Trophoblast cell (in vitro differentiated cells and primary cell): ENCODE measurements around the gene HJV.
A peak's percentile ranks its signal among the peaks of the same experiment; 100 is the strongest.

Experiments
- DNase-seq, 2 donors: peaks; one replicate each; pipeline ENCODE4 v3.0.0-alpha.2; 2016
- H2AFZ ChIP-seq: 2 replicates; pipeline ENCODE4 v1.6.1; 2013; ENCODE audit warnings: low read length, moderate library complexity, mild to moderate bottlenecking; ENCODE audit not compliant: insufficient read depth, poor library complexity
- H2AK5ac ChIP-seq: 2 replicates; pipeline ENCODE4 v1.6.1; 2013; ENCODE audit warnings: mild to moderate bottlenecking, low read length
- H2BK120ac ChIP-seq: 2 replicates; pipeline ENCODE4 v1.6.1; 2013; ENCODE audit warnings: low read length, mild to moderate bottlenecking, moderate library complexity; ENCODE audit not compliant: insufficient read depth, poor library complexity
- H2BK12ac ChIP-seq: 2 replicates; pipeline ENCODE4 v1.6.1; 2013; ENCODE audit warnings: mild to moderate bottlenecking, low read length, moderate library complexity
- H2BK5ac ChIP-seq: 2 replicates; pipeline ENCODE4 v1.6.1; 2013; ENCODE audit warnings: low read length, low read depth, moderate library complexity, mild to moderate bottlenecking; ENCODE audit not compliant: poor library complexity
- H3K14ac ChIP-seq: 2 replicates; pipeline ENCODE4 v1.6.1; 2013; ENCODE audit warnings: mild to moderate bottlenecking, low read length
- H3K18ac ChIP-seq: 2 replicates; pipeline ENCODE4 v1.6.1; 2013; ENCODE audit warnings: mild to moderate bottlenecking, low read length
- H3K23ac ChIP-seq: 2 replicates; pipeline ENCODE4 v1.6.1; 2013; ENCODE audit warnings: low read length
- H3K27ac ChIP-seq: 2 replicates; pipeline ENCODE4 v1.5.1; 2013; ENCODE audit warnings: low read depth, mild to moderate bottlenecking, inconsistent platforms, low read length, moderate library complexity
- H3K27me3 ChIP-seq: 2 replicates; pipeline ENCODE4 v1.6.1; 2013; ENCODE audit warnings: inconsistent platforms, mild to moderate bottlenecking, low read length, moderate library complexity; ENCODE audit not compliant: insufficient read depth
- H3K36me3 ChIP-seq, 2 experiments: 1 replicate in 1 of 2; 2 replicates in 1 of 2; pipeline ENCODE4 v1.6.1; 2013; ENCODE audit warnings: low read length in 2 of 2, mild to moderate bottlenecking in 2 of 2, moderate library complexity in 1 of 2; ENCODE audit not compliant: insufficient read depth in 2 of 2, control insufficient read depth in 1 of 2
- H3K4ac ChIP-seq: 2 replicates; pipeline ENCODE4 v1.6.1; 2013; ENCODE audit warnings: low read depth, mild to moderate bottlenecking, low read length, moderate library complexity
- H3K4me1 ChIP-seq, 2 experiments: 1 replicate in 1 of 2; 2 replicates in 1 of 2; pipeline ENCODE4 v1.6.1; 2013; ENCODE audit warnings: low read length in 2 of 2, mild to moderate bottlenecking in 2 of 2, moderate library complexity in 1 of 2; ENCODE audit not compliant: insufficient read depth in 2 of 2, control insufficient read depth in 1 of 2
- H3K4me2 ChIP-seq: 2 replicates; pipeline ENCODE4 v1.6.1; 2013; ENCODE audit warnings: inconsistent platforms, mild to moderate bottlenecking, low read length, moderate library complexity
- H3K4me3 ChIP-seq: 2 replicates; pipeline ENCODE4 v1.5.1; 2013; ENCODE audit warnings: mild to moderate bottlenecking, low read depth, low read length, inconsistent platforms
- H3K79me1 ChIP-seq: one replicate; pipeline ENCODE4 v1.6.1; 2013; ENCODE audit warnings: low read length
- H3K79me2 ChIP-seq: 2 replicates; pipeline ENCODE4 v1.6.1; 2013; ENCODE audit warnings: low read length, mild to moderate bottlenecking; ENCODE audit not compliant: control insufficient read depth, insufficient read depth, poor library complexity
- H3K9ac ChIP-seq: 2 replicates; pipeline ENCODE4 v1.6.1; 2013; ENCODE audit warnings: mild to moderate bottlenecking, low read length
- H3K9me3 ChIP-seq: 2 replicates; pipeline ENCODE4 v1.6.1; 2013; ENCODE audit warnings: low read depth, mild to moderate bottlenecking, control low read depth, inconsistent platforms, low read length; ENCODE audit not compliant: insufficient read depth
- H4K12ac ChIP-seq: 2 replicates; pipeline ENCODE4 v1.6.1; 2013; ENCODE audit warnings: low read depth, mild to moderate bottlenecking, low read length, moderate library complexity
- H4K8ac ChIP-seq: 2 replicates; pipeline ENCODE4 v1.6.1; 2013; ENCODE audit warnings: low read depth, mild to moderate bottlenecking, low read length, moderate library complexity
- H4K91ac ChIP-seq: one replicate; pipeline ENCODE4 v1.6.1; 2013; ENCODE audit warnings: low read depth, mild to moderate bottlenecking, low read length, moderate library complexity
- WGBS: extraction: QIAGEN DNeasy Blood & Tissue Kit; methylation state at CpG from one replicate; pipeline ENCODE4 v1.1.7; 2013; ENCODE audit warnings: missing lambda C conversion rate; ENCODE audit not compliant: insufficient read length, insufficient coverage; ENCODE audit errors: extremely low coverage; 5-methylcytosine and 5-hydroxymethylcytosine counted together

Gene HJV

DNA sequence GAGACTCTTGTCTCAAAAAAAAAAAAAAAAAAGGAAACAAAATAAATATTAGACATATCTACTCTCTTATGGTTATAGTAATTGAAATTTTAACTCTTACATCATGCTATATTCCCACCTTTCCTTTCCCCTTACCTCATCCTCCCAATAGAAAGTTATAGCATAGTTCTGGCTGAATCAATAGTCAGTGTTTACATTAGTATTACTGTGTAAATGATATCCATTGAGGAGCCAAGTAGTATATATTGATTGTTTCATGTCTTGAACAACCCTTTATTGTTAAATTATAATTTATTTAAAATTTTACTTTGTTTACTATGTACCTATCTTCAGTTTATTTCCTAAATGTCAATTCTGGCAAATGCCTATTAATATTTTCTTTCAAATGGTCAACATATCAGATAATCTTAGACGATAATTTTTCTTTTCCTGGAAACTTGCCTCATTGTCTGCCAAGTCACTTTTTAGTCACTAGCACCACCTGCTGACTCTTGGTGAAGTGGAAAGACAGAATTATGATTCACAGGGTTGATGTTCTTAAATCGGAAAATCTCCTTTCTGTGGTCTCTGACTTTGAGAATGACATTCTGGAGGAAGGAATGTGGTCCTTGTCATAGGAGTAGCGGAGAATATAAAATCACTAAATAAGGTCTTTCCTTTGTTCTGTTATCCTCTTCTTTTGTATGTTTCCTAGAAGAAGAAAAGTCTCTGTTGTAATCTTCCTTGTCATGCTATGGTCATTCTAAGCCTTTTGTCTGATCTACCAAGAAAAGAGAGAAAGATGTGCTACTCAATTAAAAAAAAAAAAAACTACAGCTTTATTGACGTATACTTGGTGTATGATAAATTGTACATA, 8.6 kb downstream of the HJV start:
- Histone ChIP-seq H3K4me3 (no peak overlapping the region), H3K4me1 (no peaks in the 10 kb centered on the region), H3K14ac (no peak overlapping the region), H2AK5ac (no peak overlapping the region), H2BK120ac (no peak overlapping the region), H2AFZ (no peak overlapping the region), H4K12ac (no peak overlapping the region), H3K23ac (no peak overlapping the region), H3K9me3 (no peaks in the 10 kb centered on the region), H2BK12ac (no peak overlapping the region), H4K91ac (no peak overlapping the region), H3K79me2 (no peaks in the 10 kb centered on the region), H4K8ac (no peak overlapping the region), H3K36me3 (no peaks in the 10 kb centered on the region), H3K9ac (no peak overlapping the region), H2BK5ac (no peak overlapping the region), H3K27ac (no peak overlapping the region), H3K4me2 (no peak overlapping the region), H3K18ac (no peak overlapping the region), H3K79me1 (no peaks in the 10 kb centered on the region), H3K4ac (no peak overlapping the region), H3K27me3 (no peaks in the 10 kb centered on the region)
- no CpG with 5 or more reads among the region's 4 CpGs for whole genome bisulfite sequencing
- peak; percentile 80 to 94 for DNase-seq

DNA sequence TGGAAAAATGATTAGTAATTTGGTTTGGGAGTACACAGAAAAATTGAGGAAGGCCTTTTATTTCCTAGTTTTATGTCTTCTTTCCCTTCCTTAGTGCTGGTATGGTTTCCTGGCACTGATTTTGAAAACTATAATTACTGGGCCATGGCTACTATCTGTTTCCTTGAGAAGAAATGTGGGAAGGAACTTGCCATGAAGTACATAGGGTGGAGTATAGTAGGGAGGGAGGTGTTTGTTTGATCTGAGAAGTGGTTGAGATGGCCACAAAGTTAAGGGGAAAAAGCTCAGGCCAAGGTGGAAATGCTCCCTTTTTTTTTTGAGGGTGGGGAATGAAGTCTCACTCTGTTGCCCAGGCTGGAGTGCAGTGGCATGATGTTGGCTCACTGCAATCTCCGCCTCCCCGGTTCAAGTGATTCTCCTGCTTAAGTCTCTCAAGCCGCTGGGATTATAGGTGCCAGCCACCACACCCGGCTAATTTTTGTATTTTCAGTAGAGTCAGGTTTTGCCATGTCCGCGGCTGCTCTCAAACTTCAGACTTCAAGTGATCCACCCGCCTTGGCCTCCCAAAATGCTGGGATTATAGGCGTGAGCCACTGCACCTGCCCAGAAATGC, 11.3 kb downstream of the HJV start:
- Histone ChIP-seq H3K27me3 (no peaks in the 10 kb centered on the region), H3K4me2 (no peak overlapping the region), H3K23ac (no peak overlapping the region), H3K79me2 (no peaks in the 10 kb centered on the region), H4K91ac (no peak overlapping the region), H2BK12ac (no peak overlapping the region), H2AFZ (no peak overlapping the region), H3K27ac (no peak overlapping the region), H3K4ac (no peak overlapping the region), H3K9me3 (no peaks in the 10 kb centered on the region), H3K4me1 (peaks cover 0 to 2% of the 10 kb centered on the region in 2 experiments), H4K12ac (no peak overlapping the region), H3K4me3 (no peak overlapping the region), H2AK5ac (no peak overlapping the region), H3K36me3 (no peaks in the 10 kb centered on the region), H4K8ac (no peak overlapping the region), H3K9ac (no peak overlapping the region), H3K18ac (no peak overlapping the region), H3K79me1 (no peaks in the 10 kb centered on the region), H2BK5ac (no peak overlapping the region), H2BK120ac (no peak overlapping the region), H3K14ac (no peak overlapping the region)
- WGBS, result no CpG with 5 or more reads among the region's 8 CpGs
- DNase-seq, result no peak

DNA sequence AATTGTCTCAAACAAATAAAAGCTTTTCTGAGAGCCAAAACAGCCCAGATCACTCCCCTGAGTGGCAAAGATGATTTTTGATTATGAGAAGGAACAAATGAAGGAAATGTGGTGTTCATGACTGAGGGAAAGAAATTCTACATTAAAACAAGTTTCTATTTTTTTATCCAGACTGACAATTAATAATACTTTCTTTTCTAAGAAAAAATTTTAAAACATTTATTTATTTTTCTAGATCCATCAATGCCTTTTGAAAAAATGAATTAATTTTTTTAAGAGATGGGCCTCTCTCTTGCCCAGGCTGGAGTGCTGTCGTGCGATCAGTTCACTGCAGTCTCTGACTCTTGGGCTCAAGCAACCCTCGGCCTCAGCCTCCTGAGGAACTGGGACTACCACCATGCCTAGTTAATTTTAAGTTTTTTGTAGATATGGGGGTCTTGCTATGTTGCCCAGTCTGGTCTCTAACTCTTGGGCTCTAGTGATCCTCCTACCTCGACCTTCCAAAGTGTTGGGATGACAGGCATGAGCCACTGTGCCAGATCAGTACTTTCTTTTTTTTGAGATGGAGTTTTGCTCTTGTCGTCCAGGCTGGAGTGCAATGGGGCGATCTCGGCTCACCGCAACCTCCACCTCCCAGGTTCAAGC, 13.9 kb downstream of the HJV start:
- Histone ChIP-seq H3K23ac (no peak overlapping the region), H3K18ac (no peak overlapping the region), H3K4me3 (no peak overlapping the region), H2AFZ (no peak overlapping the region), H3K4ac (no peak overlapping the region), H3K27me3 (no peaks in the 10 kb centered on the region), H3K9ac (no peak overlapping the region), H4K12ac (no peak overlapping the region), H3K79me1 (no peaks in the 10 kb centered on the region), H2BK5ac (no peak overlapping the region), H3K14ac (no peak overlapping the region), H3K79me2 (no peaks in the 10 kb centered on the region), H2BK12ac (no peak overlapping the region), H3K9me3 (no peaks in the 10 kb centered on the region), H2BK120ac (no peak overlapping the region), H3K27ac (no peak overlapping the region), H2AK5ac (no peak overlapping the region), H3K4me1 (peaks cover 0 to 2% of the 10 kb centered on the region in 2 experiments), H4K91ac (no peak overlapping the region), H3K4me2 (no peak overlapping the region), H3K36me3 (no peaks in the 10 kb centered on the region), H4K8ac (no peak overlapping the region)
- WGBS, result no CpG with 5 or more reads among the region's 8 CpGs
- no peak for DNase-seq

DNA sequence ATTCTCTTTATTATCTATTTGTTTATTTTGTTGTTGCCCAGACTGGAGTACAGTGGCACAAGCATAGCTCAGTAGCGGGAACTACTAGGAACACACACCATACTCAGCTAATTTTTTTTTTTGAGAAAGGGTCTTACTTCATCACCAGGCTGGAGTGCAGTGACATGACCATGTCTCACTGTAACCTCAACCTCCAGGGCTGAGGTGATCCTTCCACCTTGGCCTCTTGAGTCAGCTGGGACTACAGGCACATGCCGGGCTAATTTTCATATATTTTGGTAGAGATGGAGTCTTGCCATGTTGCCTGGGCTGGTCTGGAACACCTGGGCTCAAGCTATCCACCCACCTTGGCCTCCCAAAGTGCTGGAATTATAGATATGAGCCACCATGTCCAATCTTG, 19.8 kb downstream of the HJV start:
- no peak overlapping the region for H2BK120ac ChIP-seq
- H4K91ac ChIP-seq, result no peak overlapping the region
- no peak overlapping the region for H3K18ac ChIP-seq
- H2BK5ac ChIP-seq, result no peak overlapping the region
- H3K27ac ChIP-seq, result no peak overlapping the region
- H3K9me3 ChIP-seq, result no peaks in the 10 kb centered on the region
- no peak overlapping the region for H3K9ac ChIP-seq
- no peaks in the 10 kb centered on the region for H3K36me3 ChIP-seq
- H3K4me2 ChIP-seq, result no peak overlapping the region
- H3K79me2 ChIP-seq, result no peaks in the 10 kb centered on the region
- no CpG with 5 or more reads among the region's 2 CpGs for WGBS
- no peak overlapping the region for H2BK12ac ChIP-seq
- no peak overlapping the region for H4K12ac ChIP-seq
- no peaks in the 10 kb centered on the region for H3K27me3 ChIP-seq
- H3K23ac ChIP-seq, result no peak overlapping the region
- H3K4ac ChIP-seq, result no peak overlapping the region
- peaks cover 4 to 9% of the 10 kb centered on the region in 2 experiments for H3K4me1 ChIP-seq
- H3K79me1 ChIP-seq, result peaks cover 5% of the 10 kb centered on the region
- H2AK5ac ChIP-seq, result no peak overlapping the region
- H3K14ac ChIP-seq, result no peak overlapping the region
- DNase-seq, result no peak
- no peak overlapping the region for H2AFZ ChIP-seq
- H3K4me3 ChIP-seq, result no peak overlapping the region
- H4K8ac ChIP-seq, result no peak overlapping the region
